OCI-LY7 (cell line): Measurements from ENCODE around the gene RPS6KA5. TPM values are rescaled to one million over a fixed set of nuclear protein-coding genes. Genes with fewer than 3 reads are reported as not detected.

ENCODE experiments used
- BruUV-seq: library from RNA; stranded (reverse); fragments of 400-500 nt; replicated peaks from 2 replicates; lab custom pipeline; 2021; lab: Mats Ljungman, UMichigan
- CTCF ChIA-PET: fragments of 300-600 bp; sonication (Branson Sonifier 250); formaldehyde crosslinking; loops from one replicate; lab custom pipeline; 2022; ENCODE audit warnings: antibody characterized with exemption; ENCODE audit not compliant: unreplicated experiment; lab: Charles Lee
- POLR2A ChIA-PET: fragments of 300-600 bp; sonication (Branson Sonifier 250); formaldehyde crosslinking; loops from one replicate; lab custom pipeline; 2022; ENCODE audit warnings: antibody characterized with exemption; lab: Charles Lee
- DNase-seq: peaks from one replicate; pipeline ENCODE4 v3.0.0-alpha.2; 2015; ENCODE audit warnings: low spot score
- H2AFZ ChIP-seq: fragments of 200-600 bp; sonication (generic), shearing (Covaris generic); 2 replicates; pipeline ENCODE4 v1.6.1; 2014; ENCODE audit warnings: mild to moderate bottlenecking, antibody characterized with exemption, low read length, moderate library complexity
- H3K27ac ChIP-seq: fragments of 200-600 bp; sonication (generic); 2 replicates; pipeline ENCODE4 v1.5.1; 2014; ENCODE audit warnings: mixed run types, low read depth, mild to moderate bottlenecking, moderate library complexity, low read length, inconsistent platforms; ENCODE audit not compliant: poor library complexity, severe bottlenecking
- H3K36me3 ChIP-seq: fragments of 200-600 bp; sonication (generic); 2 replicates; pipeline ENCODE4 v1.6.1; 2014; ENCODE audit warnings: mild to moderate bottlenecking, antibody characterized with exemption, low read length, moderate library complexity, mixed read lengths; ENCODE audit not compliant: insufficient read depth
- H3K4me1 ChIP-seq: fragments of 200-600 bp; sonication (generic); 2 replicates; pipeline ENCODE4 v1.5.1; 2014; ENCODE audit warnings: mild to moderate bottlenecking, low read length; ENCODE audit not compliant: insufficient read depth, poor library complexity, severe bottlenecking
- H3K4me2 ChIP-seq: fragments of 200-600 bp; sonication (generic); 2 replicates; pipeline ENCODE4 v1.6.1; 2014; ENCODE audit warnings: mild to moderate bottlenecking, low read length
- H3K4me3 ChIP-seq: fragments of 200-600 bp; sonication (generic); 2 replicates; pipeline ENCODE4 v1.5.1; 2014; ENCODE audit warnings: mild to moderate bottlenecking, low read depth, low read length; ENCODE audit not compliant: poor library complexity, severe bottlenecking
- H3K79me2 ChIP-seq: fragments of 200-600 bp; sonication (generic); 2 replicates; pipeline ENCODE4 v1.6.1; 2016; ENCODE audit warnings: low read depth, mild to moderate bottlenecking, low read length, moderate library complexity, mixed read lengths; ENCODE audit not compliant: insufficient read depth
- H3K9me2 ChIP-seq: fragments of 200-600 bp; sonication (generic); 2 replicates; pipeline ENCODE4 v1.6.1; 2016; ENCODE audit warnings: mild to moderate bottlenecking, low read length, mixed read lengths; ENCODE audit not compliant: insufficient read depth
- H3K9me3 ChIP-seq: fragments of 200-600 bp; sonication (generic); 2 replicates; pipeline ENCODE4 v1.6.1; 2014; ENCODE audit warnings: mild to moderate bottlenecking, mixed run types, low read length, mixed read lengths
- H4K20me1 ChIP-seq: fragments of 200-600 bp; sonication (generic); 2 replicates; pipeline ENCODE4 v1.6.1; 2014; ENCODE audit warnings: mild to moderate bottlenecking, antibody characterized with exemption, low read length, moderate library complexity, mixed read lengths; ENCODE audit not compliant: insufficient read depth
- EZH2phosphoT487 ChIP-seq: fragments of 200-600 bp; sonication (generic); IDR thresholded peaks from 2 replicates; pipeline ENCODE4 v1.6.1; 2018; ENCODE audit warnings: low read depth, borderline replicate concordance, mild to moderate bottlenecking, mixed run types, antibody characterized with exemption, low read length, moderate library complexity, mixed read lengths
- intact Hi-C: fragments of 100-400 bp; cut with micrococcal nuclease; formaldehyde crosslinking; loops from one replicate; pipeline ENCODE4 v1.10.0; 2022; ENCODE audit not compliant: unreplicated experiment
- total RNA-seq, 2 experiments: library from RNA; depleted of rRNA in 1 of 2; stranded (reverse); fragments of >200 nt in 1 of 2; shearing (Covaris generic) in 1 of 2; gene quantifications; 2 replicates each; pipeline ENCODE4 v1.2.3, GENCODE V29; 2014 to 2022
- TF ChIP-seq, protein P1 (sequence below): fragments of 200-600 bp; sonication (generic); conservative IDR thresholded peaks from 2 replicates; pipeline ENCODE4 v1.5.1; 2014; ENCODE audit warnings: mild to moderate bottlenecking, antibody characterized with exemption, low read length, moderate library complexity, mixed read lengths

Gene RPS6KA5
- total RNA-seq, 2 experiments from 2014 or later, result 9.6 to 12.7 TPM

DNA sequence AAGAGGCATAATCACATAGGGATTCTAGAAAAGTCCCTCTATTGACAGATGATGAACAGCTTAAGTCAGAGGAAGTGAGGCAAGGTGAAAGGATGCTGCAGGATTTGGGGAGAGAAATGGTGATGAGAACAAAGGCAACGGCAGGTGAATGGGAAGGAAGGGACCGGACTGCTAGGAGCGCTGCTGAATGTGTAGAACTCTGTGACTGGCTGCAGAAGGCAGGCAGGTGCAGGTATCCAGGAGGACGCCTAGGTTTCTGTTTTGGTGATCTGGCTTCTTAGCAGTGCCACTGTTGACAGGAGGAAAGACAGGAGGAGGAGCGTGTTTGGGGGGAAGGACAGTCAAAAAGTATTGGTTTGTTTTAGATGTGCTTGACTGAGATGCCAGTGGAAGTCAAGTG lies 185.8 kb downstream of the RPS6KA5 start:
- no peaks in the 10 kb centered on the region for H3K79me2 ChIP-seq
- no peak overlapping the region for H3K4me3 ChIP-seq
- H3K4me2 ChIP-seq, result no peak overlapping the region
- POLR2A ChIA-PET, result no interaction called here
- no peaks in the 10 kb centered on the region for H3K4me1 ChIP-seq
- H3K9me3 ChIP-seq, result no peaks in the 10 kb centered on the region
- no peak for DNase-seq
- H3K27ac ChIP-seq, result no peak overlapping the region
- TF ChIP-seq, protein P1, sequence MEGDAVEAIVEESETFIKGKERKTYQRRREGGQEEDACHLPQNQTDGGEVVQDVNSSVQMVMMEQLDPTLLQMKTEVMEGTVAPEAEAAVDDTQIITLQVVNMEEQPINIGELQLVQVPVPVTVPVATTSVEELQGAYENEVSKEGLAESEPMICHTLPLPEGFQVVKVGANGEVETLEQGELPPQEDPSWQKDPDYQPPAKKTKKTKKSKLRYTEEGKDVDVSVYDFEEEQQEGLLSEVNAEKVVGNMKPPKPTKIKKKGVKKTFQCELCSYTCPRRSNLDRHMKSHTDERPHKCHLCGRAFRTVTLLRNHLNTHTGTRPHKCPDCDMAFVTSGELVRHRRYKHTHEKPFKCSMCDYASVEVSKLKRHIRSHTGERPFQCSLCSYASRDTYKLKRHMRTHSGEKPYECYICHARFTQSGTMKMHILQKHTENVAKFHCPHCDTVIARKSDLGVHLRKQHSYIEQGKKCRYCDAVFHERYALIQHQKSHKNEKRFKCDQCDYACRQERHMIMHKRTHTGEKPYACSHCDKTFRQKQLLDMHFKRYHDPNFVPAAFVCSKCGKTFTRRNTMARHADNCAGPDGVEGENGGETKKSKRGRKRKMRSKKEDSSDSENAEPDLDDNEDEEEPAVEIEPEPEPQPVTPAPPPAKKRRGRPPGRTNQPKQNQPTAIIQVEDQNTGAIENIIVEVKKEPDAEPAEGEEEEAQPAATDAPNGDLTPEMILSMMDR, result no peak
- H3K9me2 ChIP-seq, result no peaks in the 10 kb centered on the region
- intact Hi-C loops, result no loop called here
- CTCF ChIA-PET, result no interaction called here
- H2AFZ ChIP-seq, result no peak overlapping the region
- H4K20me1 ChIP-seq, result no peaks in the 10 kb centered on the region
- no TSS peak for BruUV-seq
- H3K36me3 ChIP-seq, result no peaks in the 10 kb centered on the region

GRCh38 chr14:90871605-90872233 lies 188.7 kb downstream of the RPS6KA5 start:
- no peak overlapping the region for H2AFZ ChIP-seq
- POLR2A ChIA-PET, result no interaction called here
- no peak overlapping the region for H3K27ac ChIP-seq
- TF ChIP-seq, protein P1, result no peak
- no peak for TF ChIP-seq EZH2phosphoT487
- H4K20me1 ChIP-seq, result no peaks in the 10 kb centered on the region
- H3K9me3 ChIP-seq, result no peaks in the 10 kb centered on the region
- intact Hi-C loops, result no loop called here
- H3K4me3 ChIP-seq, result no peak overlapping the region
- no peaks in the 10 kb centered on the region for H3K36me3 ChIP-seq
- H3K79me2 ChIP-seq, result no peaks in the 10 kb centered on the region
- no TSS peak for BruUV-seq
- DNase-seq, result no peak
- CTCF ChIA-PET, result no interaction called here
- H3K4me1 ChIP-seq, result no peaks in the 10 kb centered on the region
- H3K9me2 ChIP-seq, result no peaks in the 10 kb centered on the region
- H3K4me2 ChIP-seq, result no peak overlapping the region

DNA sequence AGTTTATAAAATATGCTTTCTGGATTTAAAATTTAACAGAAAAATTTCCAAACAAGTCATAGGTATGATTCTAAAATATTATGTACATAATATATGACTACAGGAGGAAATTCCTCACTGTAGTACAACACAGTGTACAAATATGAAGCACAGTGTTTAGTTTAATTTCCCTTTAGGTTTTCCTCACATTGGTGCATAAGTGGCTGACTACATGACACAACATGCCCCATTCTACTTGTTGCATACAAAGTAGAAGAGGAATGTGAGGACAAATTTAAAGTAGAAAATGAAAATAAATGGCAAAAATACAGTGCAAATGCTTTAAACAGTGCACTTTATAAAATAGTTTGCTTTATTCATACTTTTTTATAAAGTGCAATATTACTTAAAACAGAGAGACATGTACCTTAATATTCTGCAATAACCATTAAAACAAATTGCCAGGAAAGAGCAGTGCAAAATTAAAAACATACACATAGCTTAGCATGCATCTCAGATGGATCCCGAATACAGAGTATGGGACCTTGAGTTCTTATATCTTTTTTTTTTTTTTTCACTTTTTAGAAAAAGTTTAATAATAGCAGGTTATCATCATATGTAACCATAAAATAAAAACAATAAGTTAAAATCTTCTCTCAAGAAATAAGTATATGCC lies 189.4 kb downstream of the RPS6KA5 start:
- Histone ChIP-seq H3K4me3 (no peak overlapping the region), H3K79me2 (no peaks in the 10 kb centered on the region), H2AFZ (no peak overlapping the region), H3K27ac (no peak overlapping the region), H4K20me1 (no peaks in the 10 kb centered on the region), H3K4me1 (no peaks in the 10 kb centered on the region), H3K9me3 (no peaks in the 10 kb centered on the region), H3K36me3 (no peaks in the 10 kb centered on the region), H3K4me2 (no peak overlapping the region), H3K9me2 (no peaks in the 10 kb centered on the region)
- ChIA-PET CTCF (no interaction called here), POLR2A (interaction anchor here (0.7 kb wide), 1 partner anchor 178 kb away, joined by 4 read pairs; no protein-coding TSS in a partner anchor)
- no peak for DNase-seq
- TF ChIP-seq EZH2phosphoT487, result no peak
- TF ChIP-seq, protein P1, result no peak
- no TSS peak for BruUV-seq
- intact Hi-C loops, result no loop called here
